ENCODE measurements around the gene JARID2. TPM values are rescaled to one million over a fixed set of nuclear protein-coding genes. Genes with fewer than 3 reads are reported as not detected.

JARID2 gene
- total and polyA plus RNA-seq, 2 of the 8 experiments (the other 6 are each of a cell fraction or from before 2014, with no cell fraction given), result 60.1 to 239 TPM

DNA sequence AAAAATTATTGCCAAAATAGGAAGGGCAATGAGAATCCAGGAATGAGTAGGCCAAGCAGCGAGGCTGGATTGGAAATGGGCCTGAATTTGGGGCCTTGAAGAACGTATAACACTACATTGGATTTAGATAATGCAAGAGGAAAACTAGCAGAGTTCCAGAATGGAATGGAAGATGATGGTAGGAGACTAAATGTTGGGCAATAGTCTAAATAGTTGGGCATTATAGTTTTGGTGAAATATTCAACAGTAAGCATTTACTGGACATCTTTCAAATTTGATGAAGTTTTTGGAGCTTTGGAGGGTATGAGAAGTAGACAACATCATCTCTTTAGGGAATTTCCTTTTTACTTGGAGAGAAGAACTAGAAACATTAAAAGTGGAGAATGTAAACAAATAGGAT is 3.4 kb upstream of the JARID2 start:
- H2AFZ ChIP-seq (ENCODE audit: low read length), result no peak overlapping the region
- no peak overlapping the region for H3K27ac ChIP-seq (ENCODE audit: low read depth, low read length)
- H3K23ac ChIP-seq (ENCODE audit: insufficient read length), result no peak overlapping the region
- no peak for FAIRE-seq
- H3K4me2 ChIP-seq (ENCODE audit: insufficient read depth in 1 of 2, low read depth in 2 of 2, low read length in 2 of 2), result peak overlapping the region; percentile 75 to 89; a peak in 3 of 4 replicates
- peak overlapping the region; percentile 90 for H4K91ac ChIP-seq (replicated peaks; ENCODE audit: insufficient read length, low read length)
- no peaks in the 10 kb centered on the region for H3K27me3 ChIP-seq (replicated peaks in 1 of 4; ENCODE audit: control insufficient read depth in 3 of 4, extremely low read depth in 1 of 4, insufficient read depth in 3 of 4, low read length in 3 of 4)
- H2BK120ac ChIP-seq (replicated peaks; ENCODE audit: low read depth, low read length), result peak overlapping the region; percentile 99
- H3K14ac ChIP-seq (ENCODE audit: insufficient read length), result no peak overlapping the region
- no peak overlapping the region for H4K8ac ChIP-seq (ENCODE audit: extremely low read depth, insufficient read depth, low read length)
- no peak for DNase-seq (ENCODE audit: low read depth in 1 of 2, low spot score in 2 of 2)
- WGBS, 2 experiments (ENCODE audit: extremely low coverage in 1 of 2, insufficient coverage in 1 of 2, insufficient read length in 1 of 2, insufficient replicate concordance in 2 of 2, low coverage in 1 of 2, low lambda C conversion rate in 2 of 2, missing lambda C conversion rate in 1 of 2), result 89% methylated on average over 2 of the region's 2 CpGs; no CpG with 5 or more reads in 1 of the 2 experiments
- no peak overlapping the region for H2BK15ac ChIP-seq (ENCODE audit: low read length)
- peaks cover 20 to 48% of the 10 kb centered on the region in 2 experiments for H3K79me2 ChIP-seq (ENCODE audit: control insufficient read depth in 1 of 2, insufficient read depth in 2 of 2, low read length in 2 of 2)
- no peak overlapping the region; the same call in 1 of the 2 replicates for H2BK20ac ChIP-seq (ENCODE audit: low read length)
- H2BK5ac ChIP-seq (ENCODE audit: low read depth, low read length), result peak overlapping the region; percentile 92; the same call in 1 of the 2 replicates
- H3K36me3 ChIP-seq (ENCODE audit: control insufficient read depth in 2 of 4, insufficient read depth in 4 of 4, low read length in 3 of 4), result no peaks in the 10 kb centered on the region
- H3K79me1 ChIP-seq (ENCODE audit: low read depth, low read length), result no peaks in the 10 kb centered on the region
- no peak overlapping the region for H3K9ac ChIP-seq (replicated peaks in 1 of 4; ENCODE audit: extremely low read depth in 1 of 4, low read depth in 3 of 4, low read length in 3 of 4)
- H3K18ac ChIP-seq (ENCODE audit: extremely low read depth, low read length), result peak overlapping the region; percentile 60; the same call in 1 of the 2 replicates
- peaks cover 6 to 8% of the 10 kb centered on the region in 2 experiments for H4K20me1 ChIP-seq (replicated peaks in 1 of 2; ENCODE audit: control insufficient read depth in 1 of 2, insufficient read depth in 2 of 2, low read length in 2 of 2)
- H2BK12ac ChIP-seq (ENCODE audit: low read depth, low read length), result peak overlapping the region; percentile 96; the same call in 1 of the 2 replicates
- H3K4me1 ChIP-seq (replicated peaks in 1 of 4; ENCODE audit: control insufficient read depth in 3 of 4, insufficient read depth in 4 of 4, low read length in 3 of 4), result peaks cover 2 to 24% (median 13%) of the 10 kb centered on the region in 4 experiments; a peak in 6 of 7 replicates
- no peak for TF ChIP-seq POU5F1 (IDR thresholded peaks at IDR 0.05; ENCODE audit: low read depth, low read length)
- TF ChIP-seq POLR2A (IDR thresholded peaks at IDR 0.05; ENCODE audit: control extremely low read depth in 1 of 2, low read depth in 2 of 2, low read length in 2 of 2), result no peak
- TF ChIP-seq CEBPB (IDR thresholded peaks at IDR 0.05; ENCODE audit: low read depth, low read length), result peak; percentile 25; the same call in 1 of the 2 replicates
- H4K5ac ChIP-seq (ENCODE audit: insufficient read length, low read depth, low read length), result peak overlapping the region; percentile 82
- H2AK5ac ChIP-seq (ENCODE audit: low read depth, low read length), result no peak overlapping the region
- peak overlapping the region; percentile 59 for H3K56ac ChIP-seq (replicated peaks; ENCODE audit: insufficient read length, low read depth, low read length)
- ChIA-PET POLR2A (ENCODE audit: partially characterized antibody) (interaction anchor here (0.5 to 2.0 kb wide), 3 partner anchors 33 to 410 kb away, joined by 3 to 8 read pairs (median 3); no protein-coding TSS in a partner anchor), CTCF (ENCODE audit: partially characterized antibody) (interaction anchor here (0.6 to 1.2 kb wide), 2 partner anchors 20 to 35 kb away, joined by 3 read pairs; no protein-coding TSS in a partner anchor)
- peaks cover 2% of the 10 kb centered on the region; the same call in 1 of the 2 replicates for H3K23me2 ChIP-seq (ENCODE audit: low read depth, low read length)
- peak overlapping the region in 1 of 4 experiments; percentile 99; a peak in 2 of 8 replicates for H3K4me3 ChIP-seq (ENCODE audit: extremely low read depth in 1 of 4, insufficient read depth in 2 of 4, low read depth in 3 of 4, low read length in 4 of 4)
- no peaks in the 10 kb centered on the region for H3K9me3 ChIP-seq (ENCODE audit: insufficient read depth in 2 of 2, low read depth in 1 of 2, low read length in 1 of 2)
- peak overlapping the region; percentile 90 for H3K4ac ChIP-seq (replicated peaks; ENCODE audit: insufficient read length, low read depth, low read length)
